GM12872 (cell line): ENCODE results near the gene PPAT.

Source experiments
- CTCF ChIP-seq: IDR thresholded peaks from 3 replicates; pipeline ENCODE4 v1.5.1; 2011; ENCODE audit warnings: low read depth, mild to moderate bottlenecking, low read length, moderate library complexity; ENCODE audit not compliant: insufficient read depth

The PPAT gene

GRCh38 chr4:56372774-56373173 is 62.6 kb downstream of the PPAT start:
- no peak for TF ChIP-seq CTCF

GRCh38 chr4:56371426-56372220 is 63.8 kb downstream of the PPAT start:
- TF ChIP-seq CTCF: no peak

DNA sequence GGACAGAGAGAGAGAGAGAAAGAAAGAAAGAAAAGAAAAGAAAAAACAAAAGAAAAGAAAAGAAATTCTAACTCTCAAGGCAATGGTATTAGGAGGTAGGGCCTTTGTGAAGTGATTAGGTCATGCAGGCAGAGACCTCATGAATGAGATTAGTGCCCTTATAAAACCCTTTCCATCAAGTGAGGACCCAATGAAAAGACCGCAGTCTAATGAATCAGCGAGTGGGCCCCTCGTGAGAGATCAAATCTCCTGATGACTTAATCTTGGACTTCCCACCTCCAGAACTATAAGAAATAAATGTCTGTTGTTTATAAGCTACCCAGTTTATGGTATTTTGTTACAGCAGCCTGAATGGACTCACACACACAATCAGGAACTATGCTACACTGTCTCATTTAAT is 65.0 kb downstream of the PPAT start:
- no peak for TF ChIP-seq CTCF

- no peak for TF ChIP-seq CTCF
These were observed 75.3 kb downstream of the PPAT start for GRCh38 chr4:56360071-56360470.

- no peak for TF ChIP-seq CTCF
These were observed 78.8 kb downstream of the PPAT start for GRCh38 chr4:56356650-56357049.

DNA sequence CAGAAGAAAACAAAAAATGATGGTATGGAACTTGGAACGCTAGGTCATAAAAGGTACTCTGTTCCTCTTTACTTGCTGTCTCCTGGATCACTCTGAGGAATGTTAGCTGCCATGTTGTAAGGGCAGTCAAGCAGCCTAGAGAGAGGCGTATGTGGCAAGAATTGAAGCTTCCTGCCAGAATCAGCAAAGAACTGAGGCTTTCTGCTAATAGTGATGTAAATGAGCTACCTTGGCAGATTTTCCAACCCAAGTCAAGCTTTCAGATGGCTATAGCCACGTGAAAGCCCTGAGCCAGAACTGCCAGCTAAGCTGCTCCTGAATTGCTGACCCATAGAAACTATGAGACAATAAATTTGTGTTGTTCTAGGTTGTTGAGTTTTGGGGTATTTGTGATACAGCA is 86.8 kb downstream of the PPAT start:
- no peak for TF ChIP-seq CTCF

- no peak for TF ChIP-seq CTCF
These were observed 90.0 kb downstream of the PPAT start for GRCh38 chr4:56345458-56345857.
